Endodermal cell (in vitro differentiated cells): ENCODE measurements around the gene ACTL8. TPM values are rescaled to one million over a fixed set of nuclear protein-coding genes. Genes with fewer than 3 reads are reported as not detected.

Experiments used
- DNase-seq: peaks from one replicate; pipeline ENCODE4 v3.0.0-alpha.2; 2017
- H3K27ac ChIP-seq: 2 replicates; pipeline ENCODE4 v1.5.1; 2013; ENCODE audit warnings: mild to moderate bottlenecking, low read depth, low read length, moderate library complexity
- H3K27me3 ChIP-seq: 2 replicates; pipeline ENCODE4 v1.6.1; 2013; ENCODE audit warnings: mild to moderate bottlenecking, low read length, moderate library complexity; ENCODE audit not compliant: insufficient read depth, control insufficient read depth, poor library complexity, severe bottlenecking
- H3K36me3 ChIP-seq: 2 replicates; pipeline ENCODE4 v1.7.0; 2013; ENCODE audit warnings: mild to moderate bottlenecking, low read length, moderate library complexity; ENCODE audit not compliant: control insufficient read depth, insufficient read depth
- H3K4me1 ChIP-seq: one replicate; pipeline ENCODE4 v1.7.0; 2013; ENCODE audit warnings: low read length; ENCODE audit not compliant: control insufficient read depth, insufficient read depth
- H3K4me3 ChIP-seq: 2 replicates; pipeline ENCODE4 v1.5.1; 2013; ENCODE audit warnings: mild to moderate bottlenecking, low read length, moderate library complexity
- H3K9ac ChIP-seq: 2 replicates; pipeline ENCODE4 v1.6.1; 2013; ENCODE audit warnings: mild to moderate bottlenecking, low read length, moderate library complexity; ENCODE audit not compliant: poor library complexity, severe bottlenecking; ENCODE audit errors: extremely low read depth
- H3K9me3 ChIP-seq: 2 replicates; pipeline ENCODE4 v1.6.1; 2013; ENCODE audit warnings: mild to moderate bottlenecking, low read length, moderate library complexity; ENCODE audit not compliant: control insufficient read depth
- H3K27ac Mint-ChIP-seq: 2 replicates; pipeline ENCODE4 v1.8.0; 2020; ENCODE audit warnings: mixed read lengths
- H3K27me3 Mint-ChIP-seq: 2 replicates; pipeline ENCODE4 v1.8.0; 2021; ENCODE audit warnings: mild to moderate bottlenecking, mixed read lengths; ENCODE audit not compliant: insufficient read depth
- H3K36me3 Mint-ChIP-seq: 2 replicates; pipeline ENCODE4 v1.8.0; 2020; ENCODE audit warnings: low read depth, mixed read lengths
- H3K4me1 Mint-ChIP-seq: 2 replicates; pipeline ENCODE4 v1.8.0; 2020; ENCODE audit warnings: mixed read lengths
- H3K4me3 Mint-ChIP-seq: 2 replicates; pipeline ENCODE4 v1.8.0; 2020; ENCODE audit warnings: mild to moderate bottlenecking, moderate library complexity, mixed read lengths
- H3K9me3 Mint-ChIP-seq: 2 replicates; pipeline ENCODE4 v1.8.0; 2020; ENCODE audit warnings: mild to moderate bottlenecking, mixed read lengths
- CTCF ChIP-seq: fragments of 200-600 bp; sonication (generic); conservative IDR thresholded peaks from 2 replicates; pipeline ENCODE4 v1.5.0; 2021; ENCODE audit warnings: antibody characterized with exemption, mild to moderate bottlenecking
- WGBS, 2 experiments: methylation state at CpG; one replicate each; pipeline versions ENCODE4 v1.1.5 to v1.1.7; 2013; ENCODE audit warnings: missing lambda C conversion rate in 2 of 2, mixed read lengths in 1 of 2; ENCODE audit not compliant: insufficient coverage in 1 of 2, insufficient read length in 1 of 2; 5-methylcytosine and 5-hydroxymethylcytosine counted together
- total RNA-seq, 2 donors: library from RNA; stranded (reverse); fragmentation: NEBNext Ultra II Directional in 1 of 2; extraction: Animal tissue kit (Norgen Biotek cat#: 25700) in 1 of 2; gene quantifications; 2 replicates in 1 of 2; 3 replicates in 1 of 2; pipeline ENCODE4 v1.2.1, GENCODE V29; 2021

ACTL8 gene
- total RNA-seq, 2 donors from 2014 or later: not detected

DNA sequence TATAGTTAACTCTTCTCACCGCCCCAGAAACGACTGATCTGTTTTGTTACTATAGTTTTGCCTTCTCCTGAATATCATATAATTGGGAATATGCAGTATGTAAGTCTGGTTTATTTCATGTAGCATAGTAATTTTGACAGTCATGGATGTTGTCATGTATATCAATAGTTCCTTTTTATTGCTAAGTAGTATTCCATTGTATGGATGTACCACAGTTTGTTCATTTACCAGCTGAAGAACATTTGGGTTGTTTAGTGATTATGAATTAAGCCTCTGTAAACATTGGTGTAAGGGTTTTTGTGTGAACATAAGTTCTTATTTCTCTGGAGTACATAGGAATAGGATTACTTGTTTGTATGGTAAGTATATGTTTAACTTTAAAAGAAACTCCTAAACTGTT is 55.5 kb downstream of the ACTL8 start:
- Mint-ChIP-seq H3K4me1 (no peaks in the 10 kb centered on the region), H3K27me3 (peaks cover 9% of the 10 kb centered on the region), H3K36me3 (no peaks in the 10 kb centered on the region), H3K9me3 (peaks cover 3% of the 10 kb centered on the region), H3K4me3 (no peak overlapping the region), H3K27ac (no peak overlapping the region)
- WGBS, 2 experiments: 83% methylated on average over 2 of the region's 2 CpGs; no CpG with 5 or more reads in 1 of the 2 experiments
- no peak for TF ChIP-seq CTCF
- Histone ChIP-seq H3K9me3 (peaks cover 13% of the 10 kb centered on the region), H3K9ac (no peak overlapping the region), H3K4me1 (no peaks in the 10 kb centered on the region), H3K4me3 (no peak overlapping the region), H3K27ac (no peak overlapping the region), H3K36me3 (no peaks in the 10 kb centered on the region), H3K27me3 (peaks cover 10% of the 10 kb centered on the region)
- DNase-seq: no peak

GRCh38 chr1:17816511-17816910 is 61.4 kb downstream of the ACTL8 start:
- 91 to 97% methylated on average over 4 of the region's 4 CpGs for WGBS, 2 experiments
- H3K36me3 Mint-ChIP-seq: no peaks in the 10 kb centered on the region
- no peaks in the 10 kb centered on the region for H3K4me1 ChIP-seq
- no peak overlapping the region for H3K9ac ChIP-seq
- H3K36me3 ChIP-seq: no peaks in the 10 kb centered on the region
- H3K27ac Mint-ChIP-seq: no peak overlapping the region
- no peaks in the 10 kb centered on the region for H3K4me1 Mint-ChIP-seq
- H3K9me3 ChIP-seq: no peaks in the 10 kb centered on the region
- no peak for TF ChIP-seq CTCF
- DNase-seq: no peak
- peaks cover 9% of the 10 kb centered on the region for H3K27me3 ChIP-seq
- no peak overlapping the region for H3K4me3 ChIP-seq
- peaks cover 8% of the 10 kb centered on the region for H3K27me3 Mint-ChIP-seq
- no peak overlapping the region for H3K4me3 Mint-ChIP-seq
- no peak overlapping the region for H3K27ac ChIP-seq
- no peaks in the 10 kb centered on the region for H3K9me3 Mint-ChIP-seq

DNA sequence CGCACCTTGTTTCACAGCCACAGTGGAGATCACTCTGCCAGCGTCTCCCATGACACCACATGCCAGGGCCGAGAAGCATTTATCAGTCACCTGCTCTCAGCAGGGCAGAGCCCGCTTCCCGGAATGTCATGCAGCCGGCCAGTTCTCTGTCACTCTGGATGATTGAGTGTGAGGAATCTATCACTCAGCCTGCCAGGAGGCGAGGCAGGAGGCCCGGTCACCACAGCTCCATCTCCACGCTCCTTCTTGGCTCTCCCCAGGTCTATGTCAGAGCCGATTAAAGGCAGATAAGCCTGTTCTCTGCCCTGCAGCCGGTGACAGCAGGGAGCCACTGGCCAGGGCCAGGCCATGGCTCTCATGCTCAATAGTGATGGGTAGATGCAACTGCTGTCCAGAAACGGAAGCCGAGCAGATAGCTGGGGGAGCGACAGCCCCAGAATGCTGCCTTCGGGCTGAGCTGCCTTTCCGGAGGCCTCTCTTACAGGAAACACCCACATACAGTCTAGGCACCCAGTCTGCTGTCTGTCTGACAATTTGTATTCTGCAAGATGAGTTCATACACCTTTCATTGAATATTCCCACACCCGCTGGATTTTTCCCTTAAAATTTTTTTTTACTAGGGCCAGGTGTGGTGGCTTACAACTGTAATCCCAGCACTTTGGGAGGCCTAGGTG is 64.1 kb downstream of the ACTL8 start:
- H3K9me3 ChIP-seq: no peaks in the 10 kb centered on the region
- H3K27ac Mint-ChIP-seq: no peak overlapping the region
- peak; percentile 56 for DNase-seq
- H3K36me3 Mint-ChIP-seq: no peaks in the 10 kb centered on the region
- 75 to 83% methylated on average over 10 to 17 of the region's 17 CpGs for WGBS, 2 experiments
- H3K9ac ChIP-seq: no peak overlapping the region
- H3K4me1 Mint-ChIP-seq: no peaks in the 10 kb centered on the region
- peaks cover 9% of the 10 kb centered on the region for H3K27me3 ChIP-seq
- H3K4me3 Mint-ChIP-seq: no peak overlapping the region
- no peaks in the 10 kb centered on the region for H3K9me3 Mint-ChIP-seq
- H3K27ac ChIP-seq: no peak overlapping the region
- H3K27me3 Mint-ChIP-seq: peaks cover 11% of the 10 kb centered on the region
- no peaks in the 10 kb centered on the region for H3K4me1 ChIP-seq
- no peaks in the 10 kb centered on the region for H3K36me3 ChIP-seq
- no peak for TF ChIP-seq CTCF
- H3K4me3 ChIP-seq: no peak overlapping the region
